Activated CD8-positive, alpha-beta T cell treated with anti-CD3 and anti-CD28 coated beads for 36 hours (primary cell): ENCODE measurements around the gene RNU7-1. TPM values are rescaled to one million over a fixed set of nuclear protein-coding genes. Genes with fewer than 3 reads are reported as not detected.

ENCODE experiments used
- ATAC-seq: fragments of 200-7000 bp; cut with Tn5 transposase; one replicate; pipeline ENCODE4 v1.10.0; 2021; ENCODE audit warnings: mild to moderate bottlenecking, moderate library complexity
- CTCF ChIA-PET: fragments of 350-600 bp; sonication (Branson Sonifier 250); formaldehyde crosslinking; loops from one replicate; lab custom pipeline; 2021; ENCODE audit warnings: antibody characterized with exemption; lab: Charles Lee
- POLR2A ChIA-PET: fragments of 350-600 bp; sonication (Branson Sonifier 250); formaldehyde crosslinking; loops from one replicate; lab custom pipeline; 2021; ENCODE audit warnings: antibody characterized with exemption; lab: Charles Lee
- DNase-seq: peaks from one replicate; pipeline ENCODE4 v3.0.0-alpha.2; 2020
- H3K27ac Mint-ChIP-seq: one replicate; pipeline ENCODE4 v1.8.0; 2021; ENCODE audit warnings: mild to moderate bottlenecking, mixed read lengths
- H3K27me3 Mint-ChIP-seq: one replicate; pipeline ENCODE4 v1.8.0; 2021; ENCODE audit warnings: mixed read lengths
- H3K36me3 Mint-ChIP-seq: one replicate; pipeline ENCODE4 v1.8.0; 2021; ENCODE audit warnings: low read depth, mixed read lengths
- H3K4me1 Mint-ChIP-seq: one replicate; pipeline ENCODE4 v1.8.0; 2021; ENCODE audit warnings: low read depth, mixed read lengths
- H3K4me3 Mint-ChIP-seq: one replicate; pipeline ENCODE4 v1.8.0; 2021; ENCODE audit warnings: mild to moderate bottlenecking, moderate library complexity, mixed read lengths
- H3K9me3 Mint-ChIP-seq: one replicate; pipeline ENCODE4 v1.8.0; 2021; ENCODE audit warnings: mixed read lengths
- CTCF ChIP-seq: fragments of 200-600 bp; IDR thresholded peaks from one replicate; pipeline ENCODE4 v1.8.0; 2022; ENCODE audit warnings: antibody characterized with exemption, mild to moderate bottlenecking
- intact Hi-C: fragments of 100-400 bp; cut with micrococcal nuclease; formaldehyde crosslinking; loops from one replicate; pipeline ENCODE4 v1.10.0; 2022
- total RNA-seq, 2 experiments: library from RNA; stranded (reverse); gene quantifications; one replicate each; pipeline ENCODE4 v1.2.3, GENCODE V29; 2021

The RNU7-1 gene
- total RNA-seq, 2 experiments from 2014 or later: not detected

GRCh38 chr12:6932766-6933165 lies 10.8 kb upstream of the RNU7-1 start:
- TF ChIP-seq CTCF: no peak
- H3K36me3 Mint-ChIP-seq: peaks cover 30% of the 10 kb centered on the region
- H3K4me3 Mint-ChIP-seq: no peak overlapping the region
- no peaks in the 10 kb centered on the region for H3K9me3 Mint-ChIP-seq
- CTCF ChIA-PET: interaction anchor here (0.8 to 22.8 kb wide), 4 partner anchors 9 to 88 kb away, joined by 3 to 460 read pairs (median 3); no protein-coding TSS in a partner anchor
- peak overlapping the region; percentile 82 for H3K27ac Mint-ChIP-seq
- POLR2A ChIA-PET: interaction anchor here (1.9 to 36.0 kb wide), 2 partner anchors 16 to 22 kb away, joined by 5 to 1266 read pairs; partner anchors contain the start of genes C12orf57, PTPN6 and RNU7-1
- no peak for ATAC-seq
- no peak for DNase-seq
- intact Hi-C loops: no loop called here
- H3K4me1 Mint-ChIP-seq: peaks cover 69% of the 10 kb centered on the region
- H3K27me3 Mint-ChIP-seq: no peaks in the 10 kb centered on the region

- Mint-ChIP-seq H3K36me3 (peaks cover 29% of the 10 kb centered on the region), H3K27me3 (no peaks in the 10 kb centered on the region), H3K4me1 (peaks cover 70% of the 10 kb centered on the region), H3K27ac (peak overlapping the region; percentile 75), H3K4me3 (no peak overlapping the region), H3K9me3 (no peaks in the 10 kb centered on the region)
- TF ChIP-seq CTCF: no peak
- POLR2A ChIA-PET: interaction anchor here (0.6 to 36.0 kb wide), 9 partner anchors 9 to 72 kb away, joined by 3 to 1266 read pairs (median 3); partner anchors contain the start of genes C12orf57, EMG1, PHB2 and PTPN6
- ATAC-seq: no peak
- no peak for DNase-seq
- CTCF ChIA-PET: interaction anchor here (0.6 to 22.8 kb wide), 4 partner anchors 7 to 26 kb away, joined by 3 to 460 read pairs (median 56); partner anchors contain the start of gene ATN1
- intact Hi-C loops: no loop called here
These were observed 9.5 kb upstream of the RNU7-1 start for GRCh38 chr12:6934110-6934509.

DNA sequence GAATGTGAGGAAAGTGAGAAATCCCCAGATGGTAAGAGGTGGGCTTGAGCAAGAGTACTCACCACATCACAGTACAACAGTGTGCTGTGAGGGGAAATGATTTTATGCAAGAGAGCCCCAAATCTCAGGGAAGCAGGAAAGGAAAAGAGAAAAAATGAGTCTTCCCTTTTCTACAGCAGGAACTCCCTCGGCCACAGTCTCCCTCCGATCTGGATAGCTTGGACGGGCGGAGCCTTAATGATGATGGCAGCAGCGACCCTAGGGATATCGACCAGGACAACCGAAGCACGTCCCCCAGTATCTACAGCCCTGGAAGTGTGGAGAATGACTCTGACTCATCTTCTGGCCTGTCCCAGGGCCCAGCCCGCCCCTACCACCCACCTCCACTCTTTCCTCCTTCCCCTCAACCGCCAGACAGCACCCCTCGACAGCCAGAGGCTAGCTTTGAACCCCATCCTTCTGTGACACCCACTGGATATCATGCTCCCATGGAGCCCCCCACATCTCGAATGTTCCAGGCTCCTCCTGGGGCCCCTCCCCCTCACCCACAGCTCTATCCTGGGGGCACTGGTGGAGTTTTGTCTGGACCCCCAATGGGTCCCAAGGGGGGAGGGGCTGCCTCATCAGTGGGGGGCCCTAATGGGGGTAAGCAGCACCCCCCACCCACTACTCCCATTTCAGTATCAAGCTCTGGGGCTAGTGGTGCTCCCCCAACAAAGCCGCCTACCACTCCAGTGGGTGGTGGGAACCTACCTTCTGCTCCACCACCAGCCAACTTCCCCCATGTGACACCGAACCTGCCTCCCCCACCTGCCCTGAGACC lies 8.0 kb upstream of the RNU7-1 start:
- Mint-ChIP-seq H3K27ac (peak overlapping the region; percentile 98), H3K4me1 (peaks cover 61% of the 10 kb centered on the region), H3K4me3 (peak overlapping the region; percentile 83), H3K27me3 (no peaks in the 10 kb centered on the region), H3K36me3 (peaks cover 35% of the 10 kb centered on the region), H3K9me3 (no peaks in the 10 kb centered on the region)
- ChIA-PET POLR2A (interaction anchor here (0.8 to 36.0 kb wide), 8 partner anchors 9 to 82 kb away, joined by 3 to 1266 read pairs (median 9); partner anchors contain the start of genes ATN1, C12orf57, EMG1 and LRRC23), CTCF (interaction anchor here (0.9 to 22.8 kb wide), 7 partner anchors 9 to 107 kb away, joined by 3 to 460 read pairs (median 26); partner anchors contain the start of genes ATN1 and SPSB2)
- no peak for DNase-seq
- intact Hi-C loops: no loop called here
- ATAC-seq: no peak
- no peak for TF ChIP-seq CTCF

DNA sequence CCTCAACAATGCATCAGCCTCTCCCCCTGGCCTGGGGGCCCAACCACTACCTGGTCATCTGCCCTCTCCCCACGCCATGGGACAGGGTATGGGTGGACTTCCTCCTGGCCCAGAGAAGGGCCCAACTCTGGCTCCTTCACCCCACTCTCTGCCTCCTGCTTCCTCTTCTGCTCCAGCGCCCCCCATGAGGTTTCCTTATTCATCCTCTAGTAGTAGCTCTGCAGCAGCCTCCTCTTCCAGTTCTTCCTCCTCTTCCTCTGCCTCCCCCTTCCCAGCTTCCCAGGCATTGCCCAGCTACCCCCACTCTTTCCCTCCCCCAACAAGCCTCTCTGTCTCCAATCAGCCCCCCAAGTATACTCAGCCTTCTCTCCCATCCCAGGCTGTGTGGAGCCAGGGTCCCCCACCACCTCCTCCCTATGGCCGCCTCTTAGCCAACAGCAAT lies 7.4 kb upstream of the RNU7-1 start:
- H3K27me3 Mint-ChIP-seq: no peaks in the 10 kb centered on the region
- peaks cover 35% of the 10 kb centered on the region for H3K36me3 Mint-ChIP-seq
- peak overlapping the region; percentile 98 for H3K27ac Mint-ChIP-seq
- TF ChIP-seq CTCF: no peak
- intact Hi-C loops: no loop called here
- H3K4me3 Mint-ChIP-seq: peak overlapping the region; percentile 83
- POLR2A ChIA-PET: interaction anchor here (1.3 to 36.0 kb wide), 6 partner anchors 10 to 82 kb away, joined by 3 to 1266 read pairs (median 50); partner anchors contain the start of genes ATN1, C12orf57, EMG1 and PHB2
- ATAC-seq: no peak
- H3K4me1 Mint-ChIP-seq: peaks cover 56% of the 10 kb centered on the region
- H3K9me3 Mint-ChIP-seq: no peaks in the 10 kb centered on the region
- CTCF ChIA-PET: interaction anchor here (0.9 to 22.8 kb wide), 7 partner anchors 10 to 107 kb away, joined by 3 to 460 read pairs (median 26); partner anchors contain the start of genes ATN1 and SPSB2
- DNase-seq: no peak
